Effector memory CD8-positive, alpha-beta T cell (primary cell): ENCODE results near the gene SLC4A3.

Source experiments
- ATAC-seq: fragments of 150-1000 bp; cut with Tn5 transposase; replicated peaks from 2 replicates; pipeline ENCODE4 v1.10.0; 2021; ENCODE audit warnings: mild to moderate bottlenecking, moderate library complexity
- DNase-seq, 3 experiments: peaks; one replicate each; pipeline ENCODE4 v3.0.0; 2021
- H3K27ac Mint-ChIP-seq, 2 donors: one replicate each; pipeline ENCODE4 v1.8.0; 2022; ENCODE audit warnings: mild to moderate bottlenecking in 2 of 2, mixed read lengths in 2 of 2, moderate library complexity in 2 of 2
- H3K27me3 Mint-ChIP-seq, 2 donors: one replicate each; pipeline ENCODE4 v1.8.0; 2022; ENCODE audit warnings: mixed read lengths in 2 of 2
- H3K36me3 Mint-ChIP-seq: one replicate; pipeline ENCODE4 v1.8.0; 2022; ENCODE audit warnings: mild to moderate bottlenecking, moderate library complexity, mixed read lengths; ENCODE audit not compliant: insufficient read depth
- H3K4me1 Mint-ChIP-seq, 2 donors: one replicate each; pipeline ENCODE4 v1.8.0; 2022; ENCODE audit warnings: low read depth in 2 of 2, mixed read lengths in 2 of 2
- H3K4me3 Mint-ChIP-seq, 2 donors: one replicate each; pipeline ENCODE4 v1.8.0; 2022; ENCODE audit warnings: mild to moderate bottlenecking in 2 of 2, mixed read lengths in 2 of 2, moderate library complexity in 2 of 2
- H3K9me3 Mint-ChIP-seq, 2 donors: one replicate each; pipeline ENCODE4 v1.8.0; 2022; ENCODE audit warnings: mixed read lengths in 2 of 2

Gene SLC4A3

GRCh38 chr2:219607931-219608330 lies 19.5 kb upstream of the SLC4A3 start:
- H3K4me3 Mint-ChIP-seq: no peak overlapping the region
- H3K27me3 Mint-ChIP-seq: no peaks in the 10 kb centered on the region
- H3K4me1 Mint-ChIP-seq: peaks cover 10 to 11% of the 10 kb centered on the region in 2 donors
- peaks cover 39% of the 10 kb centered on the region for H3K36me3 Mint-ChIP-seq
- DNase-seq (no peak), ATAC-seq (no peak)
- no peaks in the 10 kb centered on the region for H3K9me3 Mint-ChIP-seq
- H3K27ac Mint-ChIP-seq: no peak overlapping the region

- H3K27me3 Mint-ChIP-seq: no peaks in the 10 kb centered on the region
- no peaks in the 10 kb centered on the region for H3K9me3 Mint-ChIP-seq
- DNase-seq: no peak
- no peak overlapping the region for H3K4me3 Mint-ChIP-seq
- H3K36me3 Mint-ChIP-seq: peaks cover 33% of the 10 kb centered on the region
- no peak overlapping the region for H3K27ac Mint-ChIP-seq
- H3K4me1 Mint-ChIP-seq: peaks cover 11 to 12% of the 10 kb centered on the region in 2 donors
- no peak for ATAC-seq
Measured at GRCh38 chr2:219608399-219608964, 18.9 kb upstream of the SLC4A3 start.

- ATAC-seq: no peak
- no peaks in the 10 kb centered on the region for H3K27me3 Mint-ChIP-seq
- peaks cover 11 to 12% of the 10 kb centered on the region in 2 donors for H3K4me1 Mint-ChIP-seq
- no peak for DNase-seq
- no peak overlapping the region for H3K27ac Mint-ChIP-seq
- no peak overlapping the region for H3K4me3 Mint-ChIP-seq
- no peaks in the 10 kb centered on the region for H3K9me3 Mint-ChIP-seq
- peaks cover 30% of the 10 kb centered on the region for H3K36me3 Mint-ChIP-seq
Measured at GRCh38 chr2:219609149-219609750, 18.2 kb upstream of the SLC4A3 start.

- Mint-ChIP-seq H3K9me3 (no peaks in the 10 kb centered on the region), H3K4me3 (peak overlapping the region in 1 of 2 donors; percentile 30), H3K36me3 (peaks cover 30% of the 10 kb centered on the region), H3K27ac (peak overlapping the region in 1 of 2 donors; percentile 24), H3K27me3 (no peaks in the 10 kb centered on the region), H3K4me1 (peaks cover 11 to 12% of the 10 kb centered on the region in 2 donors)
- ATAC-seq (no peak), DNase-seq (no peak)
Measured at GRCh38 chr2:219611306-219611705, 16.1 kb upstream of the SLC4A3 start.

GRCh38 chr2:219611866-219612576 lies 15.4 kb upstream of the SLC4A3 start:
- H3K9me3 Mint-ChIP-seq: no peaks in the 10 kb centered on the region
- no peak for DNase-seq
- peaks cover 11 to 12% of the 10 kb centered on the region in 2 donors for H3K4me1 Mint-ChIP-seq
- no peak for ATAC-seq
- H3K27me3 Mint-ChIP-seq: no peaks in the 10 kb centered on the region
- H3K27ac Mint-ChIP-seq: peak overlapping the region; percentile 66 to 87
- H3K36me3 Mint-ChIP-seq: peaks cover 27% of the 10 kb centered on the region
- H3K4me3 Mint-ChIP-seq: peak overlapping the region; percentile 7 to 63

- peaks cover 20% of the 10 kb centered on the region for H3K36me3 Mint-ChIP-seq
- peak overlapping the region; percentile 66 to 87 for H3K27ac Mint-ChIP-seq
- H3K4me1 Mint-ChIP-seq: peaks cover 11 to 12% of the 10 kb centered on the region in 2 donors
- peak; percentile 89 for ATAC-seq
- H3K9me3 Mint-ChIP-seq: no peaks in the 10 kb centered on the region
- peak; percentile 4 to 10 (median 8) for DNase-seq
- no peaks in the 10 kb centered on the region for H3K27me3 Mint-ChIP-seq
- H3K4me3 Mint-ChIP-seq: peak overlapping the region; percentile 7 to 63
Measured at GRCh38 chr2:219612577-219613286, 14.7 kb upstream of the SLC4A3 start.

GRCh38 chr2:219613461-219614070 lies 13.9 kb upstream of the SLC4A3 start:
- Mint-ChIP-seq H3K36me3 (peaks cover 20% of the 10 kb centered on the region), H3K9me3 (no peaks in the 10 kb centered on the region), H3K27ac (no peak overlapping the region)

GRCh38 chr2:219614076-219614860 lies 13.2 kb upstream of the SLC4A3 start:
- no peak for ATAC-seq
- H3K4me1 Mint-ChIP-seq: peaks cover 11 to 12% of the 10 kb centered on the region in 2 donors
- H3K27me3 Mint-ChIP-seq: no peaks in the 10 kb centered on the region
- no peaks in the 10 kb centered on the region for H3K9me3 Mint-ChIP-seq
- H3K4me3 Mint-ChIP-seq: no peak overlapping the region
- no peak for DNase-seq
- H3K27ac Mint-ChIP-seq: peak overlapping the region in 1 of 2 donors; percentile 44
- peaks cover 18% of the 10 kb centered on the region for H3K36me3 Mint-ChIP-seq

More at GRCh38 chr2:219613461-219614070, 13.9 kb upstream of the SLC4A3 start:
- H3K4me1 Mint-ChIP-seq: peaks cover 11 to 12% of the 10 kb centered on the region in 2 donors
- DNase-seq (no peak), ATAC-seq (no peak)
- no peak overlapping the region for H3K4me3 Mint-ChIP-seq
- H3K27me3 Mint-ChIP-seq: no peaks in the 10 kb centered on the region

- Mint-ChIP-seq H3K9me3 (no peaks in the 10 kb centered on the region), H3K4me3 (no peak overlapping the region), H3K27ac (no peak overlapping the region)
Measured at GRCh38 chr2:219615036-219615435, 12.4 kb upstream of the SLC4A3 start.

GRCh38 chr2:219615894-219616293 lies 11.5 kb upstream of the SLC4A3 start:
- H3K27me3 Mint-ChIP-seq: no peaks in the 10 kb centered on the region
- no peak for DNase-seq
- H3K27ac Mint-ChIP-seq: no peak overlapping the region
- H3K4me1 Mint-ChIP-seq: peaks cover 11 to 12% of the 10 kb centered on the region in 2 donors
- peaks cover 6% of the 10 kb centered on the region for H3K36me3 Mint-ChIP-seq
- ATAC-seq: no peak
- no peak overlapping the region for H3K4me3 Mint-ChIP-seq
- H3K9me3 Mint-ChIP-seq: no peaks in the 10 kb centered on the region

More at GRCh38 chr2:219615036-219615435, 12.4 kb upstream of the SLC4A3 start:
- H3K36me3 Mint-ChIP-seq: peaks cover 11% of the 10 kb centered on the region
- peaks cover 11 to 12% of the 10 kb centered on the region in 2 donors for H3K4me1 Mint-ChIP-seq
- DNase-seq: no peak
- no peaks in the 10 kb centered on the region for H3K27me3 Mint-ChIP-seq
- ATAC-seq: no peak

GRCh38 chr2:219616550-219616949 lies 10.9 kb upstream of the SLC4A3 start:
- ATAC-seq (no peak), DNase-seq (no peak)
- Mint-ChIP-seq H3K4me3 (no peak overlapping the region), H3K27me3 (peaks cover 0 to 6% of the 10 kb centered on the region in 2 donors), H3K4me1 (peaks cover 9 to 11% of the 10 kb centered on the region in 2 donors), H3K27ac (peak overlapping the region in 1 of 2 donors; percentile 6), H3K36me3 (peaks cover 6% of the 10 kb centered on the region), H3K9me3 (no peaks in the 10 kb centered on the region)

GRCh38 chr2:219618733-219619122 lies 8.7 kb upstream of the SLC4A3 start:
- Mint-ChIP-seq H3K27me3 (peaks cover 0 to 28% of the 10 kb centered on the region in 2 donors), H3K27ac (no peak overlapping the region), H3K4me1 (no peaks in the 10 kb centered on the region), H3K36me3 (peaks cover 6% of the 10 kb centered on the region), H3K9me3 (no peaks in the 10 kb centered on the region), H3K4me3 (no peak overlapping the region)
- ATAC-seq (no peak), DNase-seq (no peak)
